ENCODE data around the gene BEAN1.

Gene BEAN1

GRCh38 chr16:66395806-66396555 lies 31.1 kb upstream of the BEAN1 start:
- DNase-seq (ENCODE audit: low read depth in 2 of 2): no peak

DNA sequence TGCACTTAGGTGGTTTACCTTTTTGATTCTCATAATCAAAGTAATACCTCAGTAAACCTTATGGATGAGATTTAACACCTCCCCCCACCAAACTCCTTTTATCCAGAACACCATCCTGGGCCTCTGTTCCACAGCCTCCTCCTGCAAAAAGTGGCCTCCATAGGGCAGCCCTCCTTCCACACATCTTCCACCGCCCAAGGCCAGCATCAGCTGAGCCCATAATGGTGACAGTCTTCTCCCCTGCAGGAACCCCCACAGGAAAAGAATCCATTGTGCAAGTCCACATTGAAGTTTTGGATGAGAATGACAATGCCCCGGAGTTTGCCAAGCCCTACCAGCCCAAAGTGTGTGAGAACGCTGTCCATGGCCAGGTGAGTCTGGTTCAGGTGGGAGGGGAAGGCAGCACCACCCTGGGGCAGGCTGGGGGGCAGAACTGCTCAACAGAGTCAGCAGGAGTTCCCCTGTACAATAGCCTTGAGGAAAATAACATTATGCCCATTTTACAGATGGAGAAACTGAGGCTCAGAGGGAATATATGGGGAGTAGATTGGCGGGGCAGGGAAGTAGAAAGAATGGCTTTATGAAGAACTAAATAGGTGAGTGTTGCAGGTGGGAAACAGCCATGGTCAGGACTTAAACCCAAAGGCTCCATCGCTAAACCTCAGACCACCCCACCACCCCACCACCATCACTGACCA lies 29.2 kb upstream of the BEAN1 start:
- DNase-seq (ENCODE audit: low read depth in 2 of 2): no peak

DNA sequence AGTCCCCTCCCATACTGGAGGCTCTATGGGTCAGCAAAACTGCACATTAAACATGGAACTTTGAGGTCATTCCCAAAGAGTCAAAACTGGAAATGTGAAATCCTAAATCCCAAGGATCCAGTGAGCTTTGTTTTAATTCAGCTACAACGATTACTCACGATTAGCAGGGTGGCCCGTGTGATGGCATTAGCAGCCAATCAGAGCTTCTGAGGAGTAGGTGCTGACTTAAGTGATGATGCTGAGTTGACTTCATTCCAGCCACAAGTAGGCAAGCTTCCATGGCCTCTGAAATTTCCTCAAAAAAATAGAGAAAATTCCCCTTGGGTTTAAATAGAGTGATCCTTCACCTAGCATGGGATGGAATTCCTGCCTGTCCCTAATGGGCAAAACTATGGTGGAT lies 28.1 kb upstream of the BEAN1 start:
- no peak for DNase-seq (ENCODE audit: low read depth in 2 of 2)

GRCh38 chr16:66399930-66400329 lies 27.2 kb upstream of the BEAN1 start:
- DNase-seq (ENCODE audit: low read depth in 2 of 2): no peak

DNA sequence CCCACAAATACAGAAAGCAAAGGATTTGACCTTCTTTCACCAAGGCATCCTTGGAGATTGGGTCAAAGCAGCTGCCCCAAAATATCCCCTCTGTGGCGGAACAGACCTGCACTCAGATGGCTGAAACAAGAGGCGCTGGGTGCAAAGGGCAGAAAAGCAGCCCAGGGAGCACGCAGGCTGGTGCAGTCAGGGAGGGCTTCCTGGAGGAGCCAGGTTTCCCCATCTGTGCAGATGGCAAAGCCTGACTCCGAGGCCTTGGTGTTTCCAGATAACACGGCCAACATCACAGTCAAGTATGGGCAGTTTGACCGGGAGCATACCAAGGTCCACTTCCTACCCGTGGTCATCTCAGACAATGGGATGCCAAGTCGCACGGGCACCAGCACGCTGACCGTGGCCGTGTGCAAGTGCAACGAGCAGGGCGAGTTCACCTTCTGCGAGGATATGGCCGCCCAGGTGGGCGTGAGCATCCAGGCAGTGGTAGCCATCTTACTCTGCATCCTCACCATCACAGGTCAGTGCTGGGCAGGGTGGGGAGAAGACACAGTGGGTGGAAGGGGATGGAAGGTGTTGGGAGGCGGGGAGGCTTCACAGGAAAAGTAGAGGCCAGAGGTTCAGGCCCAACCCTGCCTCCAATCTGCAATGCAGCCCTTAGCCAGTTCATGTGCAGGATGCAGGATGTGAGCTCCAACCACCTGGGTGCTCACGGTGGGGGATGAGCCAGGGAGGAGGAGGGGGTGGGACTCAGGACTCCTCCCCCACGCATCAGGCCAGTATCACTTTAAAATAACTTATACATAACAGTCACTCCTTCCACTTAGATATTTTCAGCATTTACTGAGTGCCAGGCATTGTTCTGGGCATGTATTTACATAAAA lies 26.4 kb upstream of the BEAN1 start:
- DNase-seq (ENCODE audit: low read depth in 2 of 2): no peak

DNA sequence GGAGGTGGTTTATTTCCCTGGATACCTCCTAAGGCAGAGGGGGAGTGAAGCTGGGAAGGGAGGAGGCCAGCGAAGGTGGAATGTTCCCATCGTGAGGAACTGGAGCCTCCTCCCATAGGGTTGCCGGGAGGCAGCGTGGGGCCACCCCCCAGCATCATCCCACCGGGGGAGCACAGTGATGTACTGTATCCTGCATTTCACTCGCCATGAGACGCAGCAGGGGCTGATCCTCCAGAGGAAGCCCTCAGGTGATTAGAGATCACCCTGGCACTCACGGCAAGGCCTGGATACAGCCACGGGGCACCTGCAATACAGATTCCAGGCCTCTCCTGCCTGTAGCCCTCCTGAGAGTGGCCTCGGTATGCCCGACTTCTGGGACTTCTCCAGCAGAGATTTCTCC lies 25.5 kb upstream of the BEAN1 start:
- no peak for DNase-seq (ENCODE audit: low read depth in 2 of 2)

GRCh38 chr16:66402166-66402565 lies 24.9 kb upstream of the BEAN1 start:
- no peak for DNase-seq (ENCODE audit: low read depth in 2 of 2)

DNA sequence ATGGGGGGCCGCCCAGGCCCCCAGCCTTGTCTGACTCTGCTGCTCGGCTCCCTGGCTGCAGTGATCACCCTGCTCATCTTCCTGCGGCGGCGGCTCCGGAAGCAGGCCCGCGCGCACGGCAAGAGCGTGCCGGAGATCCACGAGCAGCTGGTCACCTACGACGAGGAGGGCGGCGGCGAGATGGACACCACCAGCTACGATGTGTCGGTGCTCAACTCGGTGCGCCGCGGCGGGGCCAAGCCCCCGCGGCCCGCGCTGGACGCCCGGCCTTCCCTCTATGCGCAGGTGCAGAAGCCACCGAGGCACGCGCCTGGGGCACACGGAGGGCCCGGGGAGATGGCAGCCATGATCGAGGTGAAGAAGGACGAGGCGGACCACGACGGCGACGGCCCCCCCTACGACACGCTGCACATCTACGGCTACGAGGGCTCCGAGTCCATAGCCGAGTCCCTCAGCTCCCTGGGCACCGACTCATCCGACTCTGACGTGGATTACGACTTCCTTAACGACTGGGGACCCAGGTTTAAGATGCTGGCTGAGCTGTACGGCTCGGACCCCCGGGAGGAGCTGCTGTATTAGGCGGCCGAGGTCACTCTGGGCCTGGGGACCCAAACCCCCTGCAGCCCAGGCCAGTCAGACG lies 24.4 kb upstream of the BEAN1 start:
- no peak for DNase-seq (ENCODE audit: low read depth in 2 of 2)

DNA sequence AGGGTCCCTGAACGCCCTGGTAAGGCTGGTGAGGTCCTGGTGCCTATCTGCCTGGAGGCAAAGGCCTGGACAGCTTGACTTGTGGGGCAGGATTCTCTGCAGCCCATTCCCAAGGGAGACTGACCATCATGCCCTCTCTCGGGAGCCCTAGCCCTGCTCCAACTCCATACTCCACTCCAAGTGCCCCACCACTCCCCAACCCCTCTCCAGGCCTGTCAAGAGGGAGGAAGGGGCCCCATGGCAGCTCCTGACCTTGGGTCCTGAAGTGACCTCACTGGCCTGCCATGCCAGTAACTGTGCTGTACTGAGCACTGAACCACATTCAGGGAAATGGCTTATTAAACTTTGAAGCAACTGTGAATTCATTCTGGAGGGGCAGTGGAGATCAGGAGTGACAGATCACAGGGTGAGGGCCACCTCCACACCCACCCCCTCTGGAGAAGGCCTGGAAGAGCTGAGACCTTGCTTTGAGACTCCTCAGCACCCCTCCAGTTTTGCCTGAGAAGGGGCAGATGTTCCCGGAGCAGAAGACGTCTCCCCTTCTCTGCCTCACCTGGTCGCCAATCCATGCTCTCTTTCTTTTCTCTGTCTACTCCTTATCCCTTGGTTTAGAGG lies 23.5 kb upstream of the BEAN1 start:
- DNase-seq (ENCODE audit: low read depth in 2 of 2): no peak

DNA sequence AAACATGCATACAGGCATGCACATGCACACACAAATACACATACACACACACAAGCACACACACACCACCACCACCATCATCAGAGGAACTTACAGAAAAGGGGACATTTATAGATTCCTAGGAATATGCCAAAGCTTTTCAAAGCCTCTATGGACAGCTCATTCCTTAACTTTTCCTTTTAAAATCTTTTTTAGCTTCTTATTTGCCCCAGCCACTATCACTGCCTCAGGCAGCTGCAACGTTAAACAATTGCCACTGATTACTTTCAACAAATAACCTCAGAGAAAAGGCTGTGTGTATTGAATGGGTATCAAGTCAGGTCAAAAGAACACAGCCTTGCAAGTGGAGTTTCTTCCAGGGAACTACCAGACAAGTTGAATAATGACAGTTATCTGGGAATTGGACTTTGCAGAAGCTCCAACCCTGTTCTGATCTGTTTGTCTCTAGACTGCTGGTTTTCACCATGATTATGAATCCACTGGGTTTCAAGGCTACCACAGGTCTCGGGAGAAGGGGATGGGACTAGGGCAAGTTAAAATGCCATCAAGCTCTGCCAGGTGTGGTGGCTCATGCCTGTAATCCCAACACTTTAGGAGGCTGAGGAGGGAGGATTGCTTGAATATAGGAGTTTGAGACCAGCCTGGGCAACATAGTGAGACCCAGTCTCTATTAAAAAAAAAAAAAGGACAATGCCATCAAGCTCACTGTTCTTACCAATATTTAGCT lies 21.9 kb upstream of the BEAN1 start:
- DNase-seq (ENCODE audit: low read depth in 2 of 2): no peak

DNA sequence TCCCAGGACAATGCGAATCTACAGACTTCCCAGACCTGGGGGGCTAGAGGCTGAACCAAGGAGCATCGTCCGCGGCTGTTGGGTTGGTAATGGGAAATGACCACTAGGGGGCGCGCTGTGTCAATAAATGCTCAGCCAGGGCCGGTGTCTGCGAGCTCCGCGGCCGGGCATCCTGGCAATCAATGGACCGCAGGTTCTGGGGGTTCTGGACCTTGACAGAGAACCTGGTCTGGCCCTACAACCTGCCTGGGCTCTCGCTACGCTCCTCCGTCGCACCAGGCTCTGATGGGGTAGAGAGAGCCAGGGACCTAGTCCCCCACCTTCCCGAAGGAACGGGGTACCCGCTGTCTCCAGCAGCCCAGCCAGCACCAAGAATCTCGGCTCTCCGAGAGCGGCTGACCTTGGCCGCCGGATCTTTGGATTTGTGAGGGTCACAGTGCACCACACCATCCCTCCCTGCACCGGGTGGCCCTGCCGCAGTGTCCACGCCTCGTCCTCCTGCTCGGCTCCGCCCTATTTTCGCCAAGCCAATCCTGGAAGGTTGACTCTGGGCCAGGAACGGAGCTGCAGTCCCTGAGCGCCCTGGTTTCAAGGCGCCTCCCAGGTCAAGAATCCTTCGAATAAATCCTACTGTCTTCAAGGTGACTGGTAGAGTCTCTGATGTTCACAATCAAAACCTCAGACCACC lies 20.4 kb upstream of the BEAN1 start:
- peak; percentile 84 to 91 for DNase-seq (ENCODE audit: low read depth in 2 of 2)

- no peak for DNase-seq (ENCODE audit: low read depth in 2 of 2)
Measured at GRCh38 chr16:66408163-66409048, 18.7 kb upstream of the BEAN1 start.

GRCh38 chr16:66409156-66409555 lies 17.9 kb upstream of the BEAN1 start:
- no peak for DNase-seq (ENCODE audit: low read depth in 2 of 2)

GRCh38 chr16:66412182-66412581 lies 14.9 kb upstream of the BEAN1 start:
- no peak for DNase-seq (ENCODE audit: low read depth in 2 of 2)

GRCh38 chr16:66414891-66415290 lies 12.2 kb upstream of the BEAN1 start:
- no peak for DNase-seq (ENCODE audit: low read depth in 2 of 2)

DNA sequence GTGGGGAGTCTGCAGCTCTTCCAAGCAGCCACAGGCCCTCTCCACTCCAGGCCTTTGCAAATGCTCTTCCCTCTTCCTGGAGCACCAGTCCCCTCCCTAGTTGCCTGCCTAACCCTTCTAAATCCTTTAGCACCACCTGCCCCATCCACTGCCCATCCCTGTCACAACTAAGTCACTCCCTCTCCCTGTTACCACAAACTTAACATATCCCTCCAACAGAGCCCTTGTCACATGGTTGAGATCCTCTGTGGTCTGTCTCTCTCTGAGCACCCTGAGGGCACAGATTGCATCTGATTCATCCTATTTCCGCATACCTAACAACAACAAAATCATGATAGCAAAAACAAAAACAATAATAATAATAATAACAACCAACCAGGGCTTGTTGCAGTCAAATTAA lies 11.0 kb upstream of the BEAN1 start:
- no peak for DNase-seq (ENCODE audit: low read depth in 2 of 2)

GRCh38 chr16:66416939-66417700 lies 10.0 kb upstream of the BEAN1 start:
- DNase-seq (ENCODE audit: low read depth in 2 of 2): no peak

- DNase-seq (ENCODE audit: low read depth in 2 of 2): no peak
Measured at GRCh38 chr16:66418165-66418962, 8.7 kb upstream of the BEAN1 start.
